Activated CD4-positive, alpha-beta T cell treated with anti-CD3 and anti-CD28 coated beads for 1 hour (primary cell): ENCODE measurements around the gene CRACR2A.

Experiments used
- DNase-seq: peaks from one replicate; pipeline ENCODE4 v3.0.0-alpha.2; 2020

CRACR2A gene

GRCh38 chr12:3679831-3680230 is 73.1 kb downstream of the CRACR2A start:
- no peak for DNase-seq

GRCh38 chr12:3677609-3678008 is 75.3 kb downstream of the CRACR2A start:
- no peak for DNase-seq

- DNase-seq = no peak
These were observed 78.8 kb downstream of the CRACR2A start for GRCh38 chr12:3673981-3674708.

GRCh38 chr12:3672113-3672509 is 80.8 kb downstream of the CRACR2A start:
- no peak for DNase-seq

- DNase-seq = no peak
These were observed 81.4 kb downstream of the CRACR2A start for GRCh38 chr12:3671330-3672112.

GRCh38 chr12:3670083-3670620 is 82.8 kb downstream of the CRACR2A start:
- no peak for DNase-seq

GRCh38 chr12:3669594-3669993 is 83.3 kb downstream of the CRACR2A start:
- DNase-seq = no peak

- no peak for DNase-seq
These were observed 84.3 kb downstream of the CRACR2A start for GRCh38 chr12:3668479-3669165.

- no peak for DNase-seq
These were observed 85.4 kb downstream of the CRACR2A start for GRCh38 chr12:3667485-3667884.

- no peak for DNase-seq
These were observed 86.5 kb downstream of the CRACR2A start for GRCh38 chr12:3666441-3666840.

GRCh38 chr12:3662521-3662921 is 90.4 kb downstream of the CRACR2A start:
- no peak for DNase-seq

GRCh38 chr12:3661028-3661427 is 91.9 kb downstream of the CRACR2A start:
- DNase-seq = no peak

- no peak for DNase-seq
These were observed 94.4 kb downstream of the CRACR2A start for GRCh38 chr12:3658327-3659163.

- DNase-seq = no peak
These were observed 95.8 kb downstream of the CRACR2A start for GRCh38 chr12:3656946-3657622.

GRCh38 chr12:3655328-3655900 is 97.5 kb downstream of the CRACR2A start:
- no peak for DNase-seq

- DNase-seq = no peak
These were observed 101.1 kb downstream of the CRACR2A start for GRCh38 chr12:3651585-3652424.

GRCh38 chr12:3647504-3647903 is 105.4 kb downstream of the CRACR2A start:
- no peak for DNase-seq

- no peak for DNase-seq
These were observed 106.2 kb downstream of the CRACR2A start for GRCh38 chr12:3646561-3647241.

GRCh38 chr12:3645091-3645490 is 107.8 kb downstream of the CRACR2A start:
- DNase-seq = no peak

- no peak for DNase-seq
These were observed 108.8 kb downstream of the CRACR2A start for GRCh38 chr12:3644104-3644503.
